ENCODE results near the gene LOXHD1. TPM values are rescaled to one million over a fixed set of nuclear protein-coding genes. Genes with fewer than 3 reads are reported as not detected.

The LOXHD1 gene
- total and polyA plus RNA-seq, 10 of the 15 experiments (the other 5 are each of a cell fraction or from before 2014, with no cell fraction given), result not detected

GRCh38 chr18:46554406-46555080 is 102.5 kb downstream of the LOXHD1 start (continued):
- no peak for TF ChIP-seq MYC (IDR thresholded peaks at IDR 0.05; ENCODE audit: insufficient read depth, insufficient read length, insufficient replicate concordance, low read length, severe bottlenecking)

- no peaks in the 10 kb centered on the region for H3K9me3 ChIP-seq (replicated peaks; ENCODE audit: control insufficient read depth, insufficient read depth, low read length)
- no peaks in the 10 kb centered on the region for H3K4me1 ChIP-seq (ENCODE audit: control insufficient read depth, insufficient read depth, low read length)
- SMC1A ChIA-PET (ENCODE audit: uncharacterized antibody, unreplicated experiment), result no interaction called here
- ATAC-seq (no peak), FAIRE-seq (no peak), DNase-seq (ENCODE audit: low read depth, low spot score) (no peak)
- BruUV-seq (replicated peaks), result no TSS peak
- H3K27me3 ChIP-seq (replicated peaks in 1 of 2; ENCODE audit: control insufficient read depth in 2 of 2, insufficient read depth in 2 of 2, low read length in 1 of 2), result no peaks in the 10 kb centered on the region; a peak in 3 of 4 replicates
- no peaks in the 10 kb centered on the region for H3K79me2 ChIP-seq (ENCODE audit: control insufficient read depth, insufficient read depth, low read length)
- in situ Hi-C loops (cut with MboI), result no loop called here
- no peak overlapping the region for H2AFZ ChIP-seq (ENCODE audit: control insufficient read depth, low read depth, low read length)
- no peak overlapping the region for H3K4me2 ChIP-seq (ENCODE audit: control insufficient read depth, insufficient read depth)
- no peak overlapping the region for H3K27ac ChIP-seq (ENCODE audit: control insufficient read depth, insufficient read depth)
- H3K9ac ChIP-seq (ENCODE audit: control insufficient read depth, insufficient read depth, low read length), result no peak overlapping the region
- 42% methylated on average over 2 of the region's 2 CpGs for WGBS (ENCODE audit: insufficient coverage, insufficient replicate concordance, low lambda C conversion rate, missing lambda C conversion rate)
- intact Hi-C loops (cut with micrococcal nuclease; ENCODE audit: unreplicated experiment), result no loop called here
- H3K36me3 ChIP-seq (ENCODE audit: control insufficient read depth in 2 of 2, insufficient read depth in 2 of 2, low read length in 1 of 2), result no peaks in the 10 kb centered on the region
- CTCF ChIA-PET, result no interaction called here
- H4K20me1 ChIP-seq (ENCODE audit: control insufficient read depth, insufficient read depth), result no peaks in the 10 kb centered on the region
- RAD21 ChIA-PET (ENCODE audit: unreplicated experiment), result no interaction called here
- POLR2A ChIA-PET, result no interaction called here
- no peak overlapping the region for H3K4me3 ChIP-seq
- no peak for TF ChIP-seq YY1 (IDR thresholded peaks at IDR 0.05; ENCODE audit: low read depth, low read length)
- TF ChIP-seq NR2C1 (IDR thresholded peaks at IDR 0.05), result no peak
- no peak for TF ChIP-seq SUZ12 (IDR thresholded peaks at IDR 0.05; ENCODE audit: unreplicated experiment)
- TF ChIP-seq YBX1 (IDR thresholded peaks at IDR 0.05), result no peak
- no peak for TF ChIP-seq RELA (IDR thresholded peaks at IDR 0.05; ENCODE audit: borderline replicate concordance, partially characterized antibody)
- no peak for TF ChIP-seq CBFB (IDR thresholded peaks at IDR 0.05; ENCODE audit: low read depth)
- TF ChIP-seq ZNF592 (IDR thresholded peaks at IDR 0.05), result no peak
- TF ChIP-seq TBL1XR1 (IDR thresholded peaks at IDR 0.05; ENCODE audit: low read depth, low read length), result no peak
- TF ChIP-seq IRF3 (IDR thresholded peaks at IDR 0.05), result no peak
- no peak for TF ChIP-seq BHLHE40 (IDR thresholded peaks at IDR 0.05; ENCODE audit: borderline replicate concordance in 1 of 2, low read depth in 2 of 2, low read length in 1 of 2)
- TF ChIP-seq NFXL1 (IDR thresholded peaks at IDR 0.05; ENCODE audit: borderline replicate concordance), result no peak
- TF ChIP-seq WRNIP1 (IDR thresholded peaks at IDR 0.05; ENCODE audit: borderline replicate concordance, low read depth, low read length), result no peak
- TF ChIP-seq EZH2 (IDR thresholded peaks at IDR 0.05; ENCODE audit: borderline replicate concordance, control insufficient read depth, low read depth, low read length), result no peak
- TF ChIP-seq SPI1 (IDR thresholded peaks at IDR 0.05; ENCODE audit: borderline replicate concordance, insufficient read depth, low read depth, low read length), result no peak
- TF ChIP-seq BCL11A (IDR thresholded peaks at IDR 0.05; ENCODE audit: low read depth, low read length), result no peak
- TF ChIP-seq GATAD2B (conservative IDR thresholded peaks at IDR 0.05; ENCODE audit: low read depth), result no peak
- no peak for TF ChIP-seq CREB1 (IDR thresholded peaks at IDR 0.05; ENCODE audit: low read depth)
- TF ChIP-seq MTA2 (IDR thresholded peaks at IDR 0.05; ENCODE audit: low read depth), result no peak
- TF ChIP-seq HDGF (IDR thresholded peaks at IDR 0.05), result no peak
These were observed 106.4 kb downstream of the LOXHD1 start for GRCh38 chr18:46550609-46551008.

Data from GM12878 (cell line).